Measurements from ENCODE around the gene MRPL43. TPM values are rescaled to one million over a fixed set of nuclear protein-coding genes. Genes with fewer than 3 reads are reported as not detected.

The MRPL43 gene
- total and polyA plus RNA-seq, 2 experiments from 2014 or later: 83.5 to 145 TPM

DNA sequence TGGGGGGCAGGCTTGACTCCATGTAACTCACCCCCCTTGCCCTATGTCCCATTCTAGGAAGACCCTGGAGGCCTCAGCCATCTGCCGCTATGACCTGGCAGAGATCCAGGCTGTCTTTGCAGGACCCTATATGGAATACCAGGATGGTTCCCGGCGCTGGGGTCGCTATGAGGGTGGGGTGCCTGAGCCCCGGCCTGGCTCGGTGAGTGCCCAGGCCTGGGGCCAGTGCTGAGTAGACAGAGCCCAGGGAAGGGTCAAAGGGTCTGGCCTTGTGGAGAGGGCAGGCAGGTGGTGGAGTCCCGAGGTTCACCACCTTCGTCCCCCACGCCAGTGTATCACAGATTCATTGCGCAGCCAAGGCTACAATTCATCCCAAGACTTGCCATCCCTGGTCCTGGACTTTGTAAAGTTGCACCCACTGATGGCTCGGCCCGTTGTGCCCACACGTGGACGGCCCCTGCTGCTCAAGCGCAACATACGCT is 7.5 kb downstream of the MRPL43 start:
- H3K36me3 ChIP-seq (ENCODE audit: low read depth): no peaks in the 10 kb centered on the region
- no peaks in the 10 kb centered on the region for H4K20me1 ChIP-seq (ENCODE audit: insufficient read depth)
- WGBS, 2 experiments (ENCODE audit: low coverage in 1 of 2, low lambda C conversion rate in 2 of 2, missing lambda C conversion rate in 2 of 2): 87 to 91% methylated on average over 16 of the region's 16 CpGs
- H3K27me3 ChIP-seq (replicated peaks; ENCODE audit: insufficient read depth): no peaks in the 10 kb centered on the region
- no peak overlapping the region for H3K9ac ChIP-seq
- H3K4me2 ChIP-seq (ENCODE audit: unreplicated experiment): no peak overlapping the region
- no peaks in the 10 kb centered on the region for H3F3A ChIP-seq (ENCODE audit: insufficient read depth)
- H3K4me3 ChIP-seq: no peak overlapping the region
- no peak for DNase-seq
- H3K9me3 ChIP-seq (ENCODE audit: low read depth): no peaks in the 10 kb centered on the region
- no peaks in the 10 kb centered on the region for H3K9me2 ChIP-seq (ENCODE audit: insufficient read depth)
- H3K27ac ChIP-seq: no peak overlapping the region
- TF ChIP-seq EZH2phosphoT487 (IDR thresholded peaks at IDR 0.05; ENCODE audit: insufficient read depth, low read depth): no peak
- H3K4me1 ChIP-seq (ENCODE audit: insufficient read depth): no peaks in the 10 kb centered on the region
- in situ Hi-C loops (cut with MboI): no loop called here
- no peak overlapping the region for H2AFZ ChIP-seq
- H3K79me2 ChIP-seq (ENCODE audit: insufficient read depth): no peaks in the 10 kb centered on the region

DNA sequence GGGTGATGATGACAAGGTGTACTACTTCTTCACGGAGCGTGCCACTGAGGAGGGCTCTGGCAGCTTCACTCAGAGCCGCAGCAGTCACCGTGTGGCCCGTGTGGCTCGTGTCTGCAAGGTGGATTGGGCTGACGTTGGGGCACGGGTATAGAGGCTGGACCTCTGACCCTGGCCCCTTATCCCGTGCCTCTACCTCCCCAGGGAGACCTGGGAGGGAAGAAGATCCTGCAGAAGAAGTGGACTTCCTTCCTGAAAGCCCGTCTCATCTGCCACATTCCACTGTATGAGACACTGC is 8.4 kb downstream of the MRPL43 start:
- WGBS, 2 experiments (ENCODE audit: low coverage in 1 of 2, low lambda C conversion rate in 2 of 2, missing lambda C conversion rate in 2 of 2): 64 to 78% methylated on average over 9 to 10 of the region's 10 CpGs
- in situ Hi-C loops (cut with MboI): no loop called here
- no peaks in the 10 kb centered on the region for H3K36me3 ChIP-seq (ENCODE audit: low read depth)

DNA sequence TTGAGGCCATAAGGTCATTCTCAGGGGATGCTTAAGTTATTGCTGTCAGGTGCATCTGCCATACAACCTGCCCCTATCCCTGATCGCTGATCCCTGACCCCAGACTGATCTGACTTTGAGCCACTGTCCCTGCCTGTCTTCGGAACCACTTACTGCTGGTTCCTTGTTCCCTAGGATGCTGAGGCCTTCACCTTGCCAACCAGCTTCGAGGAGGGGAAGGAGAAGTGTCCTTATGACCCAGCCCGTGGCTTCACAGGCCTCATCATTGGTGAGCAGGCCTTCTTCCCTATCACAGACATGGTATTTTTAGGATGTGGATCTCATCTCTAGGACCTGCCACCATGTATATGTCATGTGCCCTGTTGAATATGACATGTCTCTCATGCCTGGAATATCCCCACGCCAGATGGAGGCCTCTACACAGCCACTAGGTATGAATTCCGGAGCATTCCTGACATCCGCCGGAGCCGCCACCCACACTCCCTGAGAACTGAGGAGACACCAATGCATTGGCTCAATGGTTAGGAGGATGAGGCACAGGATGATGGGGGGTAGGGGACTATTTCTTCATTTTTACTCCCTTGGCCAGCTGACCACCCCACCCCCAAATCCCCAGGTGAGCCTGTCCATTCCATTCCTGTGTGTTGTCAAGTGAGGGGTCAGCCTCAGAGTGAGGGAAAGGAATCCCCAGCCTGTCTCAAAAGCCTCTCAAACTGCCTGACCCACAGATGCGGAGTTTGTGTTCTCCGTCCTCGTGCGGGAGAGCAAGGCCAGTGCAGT is 9.0 kb downstream of the MRPL43 start:
- H3K9me2 ChIP-seq (ENCODE audit: insufficient read depth): no peaks in the 10 kb centered on the region
- H3K4me1 ChIP-seq (ENCODE audit: insufficient read depth): no peaks in the 10 kb centered on the region
- in situ Hi-C loops (cut with MboI): no loop called here
- no peak overlapping the region for H3K9ac ChIP-seq
- H2AFZ ChIP-seq: no peak overlapping the region
- TF ChIP-seq EZH2 (IDR thresholded peaks at IDR 0.05; ENCODE audit: insufficient read depth, poor library complexity, severe bottlenecking) (no peak), EZH2phosphoT487 (IDR thresholded peaks at IDR 0.05; ENCODE audit: insufficient read depth, low read depth) (no peak)
- WGBS, 2 experiments (ENCODE audit: low coverage in 1 of 2, low lambda C conversion rate in 2 of 2, missing lambda C conversion rate in 2 of 2): 94 to 95% methylated on average over 13 of the region's 13 CpGs
- H3K4me3 ChIP-seq: no peak overlapping the region
- no peaks in the 10 kb centered on the region for H3K9me3 ChIP-seq (ENCODE audit: low read depth)
- H3K4me2 ChIP-seq (ENCODE audit: unreplicated experiment): no peak overlapping the region
- no peaks in the 10 kb centered on the region for H3F3A ChIP-seq (ENCODE audit: insufficient read depth)
- no peak for DNase-seq
- no peak overlapping the region for H3K27ac ChIP-seq
- H4K20me1 ChIP-seq (ENCODE audit: insufficient read depth): no peaks in the 10 kb centered on the region
- H3K36me3 ChIP-seq (ENCODE audit: low read depth): no peaks in the 10 kb centered on the region
- H3K79me2 ChIP-seq (ENCODE audit: insufficient read depth): no peaks in the 10 kb centered on the region
- H3K27me3 ChIP-seq (replicated peaks; ENCODE audit: insufficient read depth): no peaks in the 10 kb centered on the region

More for the DNA sequence above, 8.4 kb downstream of the MRPL43 start:
- no peaks in the 10 kb centered on the region for H3K4me1 ChIP-seq (ENCODE audit: insufficient read depth)
- no peak overlapping the region for H3K27ac ChIP-seq
- no peak overlapping the region for H2AFZ ChIP-seq
- TF ChIP-seq EZH2 (IDR thresholded peaks at IDR 0.05; ENCODE audit: insufficient read depth, poor library complexity, severe bottlenecking) (no peak), EZH2phosphoT487 (IDR thresholded peaks at IDR 0.05; ENCODE audit: insufficient read depth, low read depth) (no peak)
- H3K9me2 ChIP-seq (ENCODE audit: insufficient read depth): no peaks in the 10 kb centered on the region
- no peak for DNase-seq
- H3K4me3 ChIP-seq: no peak overlapping the region
- H4K20me1 ChIP-seq (ENCODE audit: insufficient read depth): no peaks in the 10 kb centered on the region
- H3K79me2 ChIP-seq (ENCODE audit: insufficient read depth): no peaks in the 10 kb centered on the region
- no peak overlapping the region for H3K9ac ChIP-seq
- H3K27me3 ChIP-seq (replicated peaks; ENCODE audit: insufficient read depth): no peaks in the 10 kb centered on the region
- H3F3A ChIP-seq (ENCODE audit: insufficient read depth): no peaks in the 10 kb centered on the region
- no peak overlapping the region for H3K4me2 ChIP-seq (ENCODE audit: unreplicated experiment)
- no peaks in the 10 kb centered on the region for H3K9me3 ChIP-seq (ENCODE audit: low read depth)

DNA sequence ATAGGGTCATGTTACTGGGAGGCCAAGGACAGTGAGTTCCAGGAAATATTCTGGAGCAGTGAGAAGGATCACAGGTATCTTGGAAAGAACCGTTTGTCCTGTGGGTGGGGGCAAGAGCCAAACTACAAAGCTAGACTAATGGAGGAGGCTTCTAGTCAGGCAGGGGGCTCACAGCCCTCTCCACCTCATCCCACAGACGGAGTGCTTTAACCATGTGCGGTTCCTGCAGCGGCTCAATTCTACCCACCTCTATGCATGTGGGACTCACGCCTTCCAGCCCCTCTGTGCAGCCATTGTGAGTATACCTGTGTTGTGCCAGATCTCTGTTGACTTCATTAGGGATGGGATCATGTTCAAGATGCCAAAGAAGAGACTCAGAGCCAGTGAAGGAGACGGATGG is 9.9 kb downstream of the MRPL43 start:
- TF ChIP-seq EZH2 (IDR thresholded peaks at IDR 0.05; ENCODE audit: insufficient read depth, poor library complexity, severe bottlenecking): no peak
- no peak for TF ChIP-seq EZH2phosphoT487 (IDR thresholded peaks at IDR 0.05; ENCODE audit: insufficient read depth, low read depth)
- H4K20me1 ChIP-seq (ENCODE audit: insufficient read depth): no peaks in the 10 kb centered on the region
- no peaks in the 10 kb centered on the region for H3F3A ChIP-seq (ENCODE audit: insufficient read depth)
- no peaks in the 10 kb centered on the region for H3K9me3 ChIP-seq (ENCODE audit: low read depth)
- no peaks in the 10 kb centered on the region for H3K79me2 ChIP-seq (ENCODE audit: insufficient read depth)
- no peak overlapping the region for H3K4me3 ChIP-seq
- no peak overlapping the region for H2AFZ ChIP-seq
- H3K36me3 ChIP-seq (ENCODE audit: low read depth): no peaks in the 10 kb centered on the region
- in situ Hi-C loops (cut with MboI): no loop called here
- DNase-seq: no peak
- H3K4me2 ChIP-seq (ENCODE audit: unreplicated experiment): no peak overlapping the region
- WGBS, 2 experiments (ENCODE audit: low coverage in 1 of 2, low lambda C conversion rate in 2 of 2, missing lambda C conversion rate in 2 of 2): 77 to 78% methylated on average over 6 of the region's 6 CpGs
- H3K27me3 ChIP-seq (replicated peaks; ENCODE audit: insufficient read depth): no peaks in the 10 kb centered on the region
- H3K9me2 ChIP-seq (ENCODE audit: insufficient read depth): no peaks in the 10 kb centered on the region
- H3K27ac ChIP-seq: no peak overlapping the region
- H3K9ac ChIP-seq: no peak overlapping the region
- H3K4me1 ChIP-seq (ENCODE audit: insufficient read depth): no peaks in the 10 kb centered on the region
